ENCODE results near the gene ZNF804B.

GRCh38 chr7:88761779-88762178, 2.3 kb downstream of the ZNF804B start:
- TF ChIP-seq POLR2A (IDR thresholded peaks at IDR 0.05; ENCODE audit: low read depth, low read length), result no peak
- no peak for TF ChIP-seq POLR2AphosphoS5 (IDR thresholded peaks at IDR 0.05; ENCODE audit: low read depth, low read length)

Measured in GM12892 (cell line).